ENCODE data around the gene SLC27A5.
"Not testable (repeated sequence)": the region's sequence is repeated elsewhere in the genome, so short reads cannot be mapped to it uniquely, and the experiment has no call there.

Gene SLC27A5

GRCh38 chr19:58499021-58499927 lies 12.5 kb downstream of the SLC27A5 start:
- DNase-seq (ENCODE audit: low read depth): peak; percentile 98
- H3K4me3 ChIP-seq (ENCODE audit: low read depth, low read length): peak overlapping the region; percentile 83
- no peak for TF ChIP-seq CTCF (IDR thresholded peaks at IDR 0.05; ENCODE audit: control insufficient read depth, extremely low read depth, insufficient read depth)

- DNase-seq (ENCODE audit: low read depth): no peak
- no peak for TF ChIP-seq CTCF (IDR thresholded peaks at IDR 0.05; ENCODE audit: control insufficient read depth, extremely low read depth, insufficient read depth)
- H3K4me3 ChIP-seq (ENCODE audit: low read depth, low read length): peak overlapping the region; percentile 83
These were observed 13.3 kb downstream of the SLC27A5 start for GRCh38 chr19:58498316-58499020.

- no peak for DNase-seq (ENCODE audit: low read depth)
- peak overlapping the region; percentile 83 for H3K4me3 ChIP-seq (ENCODE audit: low read depth, low read length)
These were observed 14.1 kb downstream of the SLC27A5 start for GRCh38 chr19:58497634-58498170.

GRCh38 chr19:58492265-58492664 lies 19.5 kb downstream of the SLC27A5 start:
- no peak overlapping the region for H3K4me3 ChIP-seq (ENCODE audit: low read depth, low read length)
- no peak for TF ChIP-seq CTCF (IDR thresholded peaks at IDR 0.05; ENCODE audit: control insufficient read depth, extremely low read depth, insufficient read depth)
- DNase-seq (ENCODE audit: low read depth): no peak

More at GRCh38 chr19:58497634-58498170, 14.1 kb downstream of the SLC27A5 start:
- TF ChIP-seq CTCF (IDR thresholded peaks at IDR 0.05; ENCODE audit: control insufficient read depth, extremely low read depth, insufficient read depth): no peak

- no peak for TF ChIP-seq CTCF (IDR thresholded peaks at IDR 0.05; ENCODE audit: control insufficient read depth, extremely low read depth, insufficient read depth)
- H3K4me3 ChIP-seq (ENCODE audit: low read depth, low read length): no peak overlapping the region
- no peak for DNase-seq (ENCODE audit: low read depth)
These were observed 20.4 kb downstream of the SLC27A5 start for GRCh38 chr19:58491393-58491792.

- not testable (repeated sequence) for H3K4me3 ChIP-seq (ENCODE audit: low read depth, low read length); DNase-seq (ENCODE audit: low read depth)
These were observed 27.4 kb downstream of the SLC27A5 start for GRCh38 chr19:58484349-58484748.

GRCh38 chr19:58483776-58484175 lies 28.0 kb downstream of the SLC27A5 start:
- DNase-seq (ENCODE audit: low read depth): no peak
- no peak for TF ChIP-seq CTCF (IDR thresholded peaks at IDR 0.05; ENCODE audit: control insufficient read depth, extremely low read depth, insufficient read depth)
- no peak overlapping the region for H3K4me3 ChIP-seq (ENCODE audit: low read depth, low read length)
